ENCODE data around the gene ST3GAL6.

Gene ST3GAL6

GRCh38 chr3:98776140-98776493 lies 13.0 kb downstream of the ST3GAL6 start:
- no peak for DNase-seq (ENCODE audit: low read depth in 2 of 2)

- DNase-seq (ENCODE audit: low read depth in 2 of 2), result no peak
Measured at GRCh38 chr3:98777286-98777685, 14.1 kb downstream of the ST3GAL6 start.

GRCh38 chr3:98777801-98778220 lies 14.7 kb downstream of the ST3GAL6 start:
- no peak for DNase-seq (ENCODE audit: low read depth in 2 of 2)

GRCh38 chr3:98778383-98778782 lies 15.2 kb downstream of the ST3GAL6 start:
- no peak for DNase-seq (ENCODE audit: low read depth in 2 of 2)

- no peak for DNase-seq (ENCODE audit: low read depth in 2 of 2)
Measured at GRCh38 chr3:98778852-98779413, 15.8 kb downstream of the ST3GAL6 start.

GRCh38 chr3:98779541-98780335 lies 16.6 kb downstream of the ST3GAL6 start:
- no peak for DNase-seq (ENCODE audit: low read depth in 2 of 2)

- DNase-seq (ENCODE audit: low read depth in 2 of 2), result no peak
Measured at GRCh38 chr3:98780343-98780742, 17.2 kb downstream of the ST3GAL6 start.

- DNase-seq (ENCODE audit: low read depth in 2 of 2), result no peak
Measured at GRCh38 chr3:98782824-98783500, 19.8 kb downstream of the ST3GAL6 start.

- no peak for DNase-seq (ENCODE audit: low read depth in 2 of 2)
Measured at GRCh38 chr3:98784042-98784441, 20.9 kb downstream of the ST3GAL6 start.

GRCh38 chr3:98784666-98785600 lies 21.8 kb downstream of the ST3GAL6 start:
- DNase-seq (ENCODE audit: low read depth in 2 of 2), result no peak

GRCh38 chr3:98786364-98787006 lies 23.3 kb downstream of the ST3GAL6 start:
- DNase-seq (ENCODE audit: low read depth in 2 of 2), result no peak

GRCh38 chr3:98787181-98787580 lies 24.0 kb downstream of the ST3GAL6 start:
- DNase-seq (ENCODE audit: low read depth in 2 of 2), result no peak

GRCh38 chr3:98788651-98789050 lies 25.5 kb downstream of the ST3GAL6 start:
- no peak for DNase-seq (ENCODE audit: low read depth in 2 of 2)

- no peak for DNase-seq (ENCODE audit: low read depth in 2 of 2)
Measured at GRCh38 chr3:98791341-98792325, 28.5 kb downstream of the ST3GAL6 start.

- DNase-seq (ENCODE audit: low read depth in 2 of 2), result no peak
Measured at GRCh38 chr3:98793971-98794370, 30.8 kb downstream of the ST3GAL6 start.

GRCh38 chr3:98796334-98796733 lies 33.2 kb downstream of the ST3GAL6 start:
- DNase-seq (ENCODE audit: low read depth in 2 of 2), result no peak

- DNase-seq (ENCODE audit: low read depth in 2 of 2), result no peak
Measured at GRCh38 chr3:98797905-98798304, 34.8 kb downstream of the ST3GAL6 start.

GRCh38 chr3:98798820-98799219 lies 35.7 kb downstream of the ST3GAL6 start:
- DNase-seq (ENCODE audit: low read depth in 2 of 2), result no peak

- DNase-seq (ENCODE audit: low read depth in 2 of 2), result no peak
Measured at GRCh38 chr3:98799479-98799878, 36.3 kb downstream of the ST3GAL6 start.

- DNase-seq (ENCODE audit: low read depth in 2 of 2), result no peak
Measured at GRCh38 chr3:98800401-98800800, 37.3 kb downstream of the ST3GAL6 start.
